Measurements from ENCODE around the gene SMOC1. TPM values are rescaled to one million over a fixed set of nuclear protein-coding genes. Genes with fewer than 3 reads are reported as not detected.

Gene SMOC1
- total and polyA plus RNA-seq, 9 of the 15 experiments (the other 6 are each of a cell fraction or from before 2014, with no cell fraction given) = 0.04 TPM; not detected in 8

GRCh38 chr14:70052990-70053389 is 173.8 kb downstream of the SMOC1 start:
- Histone ChIP-seq H3K36me3 (ENCODE audit: control insufficient read depth, insufficient read depth, low read length) (no peaks in the 10 kb centered on the region), H4K20me1 (replicated peaks; ENCODE audit: control insufficient read depth, insufficient read depth, low read length) (no peaks in the 10 kb centered on the region), H3K79me2 (ENCODE audit: control insufficient read depth, insufficient read depth, low read length) (no peaks in the 10 kb centered on the region), H2AFZ (ENCODE audit: low read depth, low read length) (no peak overlapping the region), H3K4me3 (no peak overlapping the region), H3K9ac (ENCODE audit: insufficient read depth in 1 of 2, low read depth in 2 of 2, low read length in 2 of 2) (no peak overlapping the region), H3K27ac (ENCODE audit: extremely low read depth, low read depth, low read length) (no peak overlapping the region), H3K27me3 (ENCODE audit: control insufficient read depth in 2 of 2, insufficient read depth in 2 of 2, low read length in 2 of 2) (no peaks in the 10 kb centered on the region), H3K4me1 (replicated peaks in 1 of 2; ENCODE audit: control insufficient read depth in 2 of 2, insufficient read depth in 2 of 2, low read length in 2 of 2) (no peaks in the 10 kb centered on the region), H3K4me2 (ENCODE audit: insufficient read depth, low read length) (no peak overlapping the region), H3K9me3 (replicated peaks; ENCODE audit: control insufficient read depth, insufficient read depth, low read depth, low read length) (no peaks in the 10 kb centered on the region), H3K9me1 (ENCODE audit: control insufficient read depth, insufficient read depth, low read length) (no peaks in the 10 kb centered on the region)
- no peak for FAIRE-seq
- in situ Hi-C loops (cut with MboI) (no loop called here), intact Hi-C loops (cut with micrococcal nuclease) (no loop called here)
- no TSS peak for BruUV-seq (replicated peaks)
- ATAC-seq = no peak
- peak in 1 of 4 experiments; percentile 20 for DNase-seq (ENCODE audit: extremely low read depth in 1 of 4, low spot score in 3 of 4)
- 4% methylated on average over 3 of the region's 3 CpGs for WGBS (ENCODE audit: insufficient coverage, low coverage, missing lambda C conversion rate)
- CTCF ChIA-PET (ENCODE audit: low intra/inter-chr PET ratio) = no interaction called here
- POLR2A ChIA-PET = interaction anchor here (0.6 kb wide), 1 partner anchor 756 kb away, joined by 3 read pairs; the partner anchor contains the start of gene MAP3K9
- TF ChIP-seq MIER1 (IDR thresholded peaks at IDR 0.05; ENCODE audit: low read depth) (peak; percentile 78), DMBX1 (CRISPR knock-in tag; IDR thresholded peaks at IDR 0.05; ENCODE audit: borderline replicate concordance) (peak; percentile 28; the same call in 1 of the 2 replicates), EHMT2 (IDR thresholded peaks at IDR 0.05) (peak; percentile 91), MNT (conservative IDR thresholded peaks at IDR 0.05) (no peak), ZNF766 (CRISPR knock-in tag; conservative IDR thresholded peaks at IDR 0.05) (0 out of 2 replicates have a peak, but pooled peaks have one; percentile 35), PTBP1 (IDR thresholded peaks at IDR 0.05; ENCODE audit: low read depth, low read length) (no peak), REST (IDR thresholded peaks at IDR 0.05; ENCODE audit: borderline replicate concordance) (peak; percentile 97), REST (CRISPR knock-in tag; IDR thresholded peaks at IDR 0.05; ENCODE audit: low read depth) (peak; percentile 89)
